ENCODE data around the gene MIPOL1. TPM values are rescaled to one million over a fixed set of nuclear protein-coding genes. Genes with fewer than 3 reads are reported as not detected.

MIPOL1 gene
- total and polyA plus RNA-seq, 2 of the 13 experiments (the other 11 are each of a cell fraction or from before 2014, with no cell fraction given): 8.6 to 34.2 TPM

GRCh38 chr14:37546621-37547447 is 349.1 kb downstream of the MIPOL1 start (continued):
- TF ChIP-seq ZNF17 (CRISPR knock-in tag; IDR thresholded peaks at IDR 0.05) (no peak), ZNF740 (CRISPR knock-in tag; IDR thresholded peaks at IDR 0.05) (peak; percentile 91), BRCA1 (CRISPR knock-in tag; IDR thresholded peaks at IDR 0.05) (0 out of 2 replicates have a peak, but pooled peaks have one; percentile 82), ZNF282 (IDR thresholded peaks at IDR 0.05; ENCODE audit: partially characterized antibody) (no peak), ZNF552 (CRISPR knock-in tag; IDR thresholded peaks at IDR 0.05; ENCODE audit: borderline replicate concordance) (no peak; the same call in 1 of the 2 replicates), HDAC2 (CRISPR knock-in tag; IDR thresholded peaks at IDR 0.05) (peak; percentile 100), YEATS2 (CRISPR knock-in tag; IDR thresholded peaks at IDR 0.05; ENCODE audit: borderline replicate concordance) (peak; percentile 70; the same call in 1 of the 2 replicates), NFE2L1 (CRISPR knock-in tag; IDR thresholded peaks at IDR 0.05; ENCODE audit: borderline replicate concordance) (no peak), ZFX (CRISPR knock-in tag; IDR thresholded peaks at IDR 0.05; ENCODE audit: low read depth) (no peak), TOE1 (CRISPR knock-in tag; IDR thresholded peaks at IDR 0.05) (peak; percentile 78; the same call in 1 of the 2 replicates), REL (CRISPR knock-in tag; conservative IDR thresholded peaks at IDR 0.05) (peak; percentile 34; the same call in 1 of the 2 replicates), NR2F1 (CRISPR knock-in tag; IDR thresholded peaks at IDR 0.05) (peak; percentile 36 to 56; a peak in 3 of 4 replicates), CEBPZ (IDR thresholded peaks at IDR 0.05; ENCODE audit: low read length) (no peak), SNAPC5 (CRISPR knock-in tag; IDR thresholded peaks at IDR 0.05; ENCODE audit: borderline replicate concordance) (peak; percentile 94), ZNF775 (CRISPR knock-in tag; IDR thresholded peaks at IDR 0.05; ENCODE audit: borderline replicate concordance) (no peak), ZNF18 (CRISPR knock-in tag; IDR thresholded peaks at IDR 0.05; ENCODE audit: insufficient replicate concordance) (no peak), RFXANK (CRISPR knock-in tag; IDR thresholded peaks at IDR 0.05) (peak; percentile 81; the same call in 1 of the 2 replicates), MIER3 (CRISPR knock-in tag; IDR thresholded peaks at IDR 0.05; ENCODE audit: borderline replicate concordance) (peak; percentile 96; the same call in 1 of the 2 replicates), TBX3 (IDR thresholded peaks at IDR 0.05; ENCODE audit: borderline replicate concordance) (peak; percentile 96), ZNF878 (CRISPR knock-in tag; IDR thresholded peaks at IDR 0.05) (peak; percentile 88), ZNF746 (CRISPR knock-in tag; IDR thresholded peaks at IDR 0.05) (no peak), EHMT2 (IDR thresholded peaks at IDR 0.05; ENCODE audit: borderline replicate concordance, low read depth, low read length) (peak; percentile 99)
- TF ChIP-seq, protein P1, sequence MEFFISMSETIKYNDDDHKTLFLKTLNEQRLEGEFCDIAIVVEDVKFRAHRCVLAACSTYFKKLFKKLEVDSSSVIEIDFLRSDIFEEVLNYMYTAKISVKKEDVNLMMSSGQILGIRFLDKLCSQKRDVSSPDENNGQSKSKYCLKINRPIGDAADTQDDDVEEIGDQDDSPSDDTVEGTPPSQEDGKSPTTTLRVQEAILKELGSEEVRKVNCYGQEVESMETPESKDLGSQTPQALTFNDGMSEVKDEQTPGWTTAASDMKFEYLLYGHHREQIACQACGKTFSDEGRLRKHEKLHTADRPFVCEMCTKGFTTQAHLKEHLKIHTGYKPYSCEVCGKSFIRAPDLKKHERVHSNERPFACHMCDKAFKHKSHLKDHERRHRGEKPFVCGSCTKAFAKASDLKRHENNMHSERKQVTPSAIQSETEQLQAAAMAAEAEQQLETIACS (CRISPR knock-in tag; IDR thresholded peaks at IDR 0.05): no peak; the same call in 1 of the 2 replicates
